HG03175 (cell line): ENCODE measurements around the gene ABCF3.
A peak's percentile ranks its signal among the peaks of the same experiment; 100 is the strongest.
"Not testable (repeated sequence)": the region's sequence is repeated elsewhere in the genome, so short reads cannot be mapped to it uniquely, and the experiment has no call there.

Experiments used
- ATAC-seq: cut with Tn5 transposase; IDR thresholded peaks from one replicate; pipeline ENCODE4 v1.9.1; 2021; ENCODE audit warnings: mild to moderate bottlenecking, moderate library complexity; ENCODE audit not compliant: unreplicated experiment

ABCF3 gene, protein sequence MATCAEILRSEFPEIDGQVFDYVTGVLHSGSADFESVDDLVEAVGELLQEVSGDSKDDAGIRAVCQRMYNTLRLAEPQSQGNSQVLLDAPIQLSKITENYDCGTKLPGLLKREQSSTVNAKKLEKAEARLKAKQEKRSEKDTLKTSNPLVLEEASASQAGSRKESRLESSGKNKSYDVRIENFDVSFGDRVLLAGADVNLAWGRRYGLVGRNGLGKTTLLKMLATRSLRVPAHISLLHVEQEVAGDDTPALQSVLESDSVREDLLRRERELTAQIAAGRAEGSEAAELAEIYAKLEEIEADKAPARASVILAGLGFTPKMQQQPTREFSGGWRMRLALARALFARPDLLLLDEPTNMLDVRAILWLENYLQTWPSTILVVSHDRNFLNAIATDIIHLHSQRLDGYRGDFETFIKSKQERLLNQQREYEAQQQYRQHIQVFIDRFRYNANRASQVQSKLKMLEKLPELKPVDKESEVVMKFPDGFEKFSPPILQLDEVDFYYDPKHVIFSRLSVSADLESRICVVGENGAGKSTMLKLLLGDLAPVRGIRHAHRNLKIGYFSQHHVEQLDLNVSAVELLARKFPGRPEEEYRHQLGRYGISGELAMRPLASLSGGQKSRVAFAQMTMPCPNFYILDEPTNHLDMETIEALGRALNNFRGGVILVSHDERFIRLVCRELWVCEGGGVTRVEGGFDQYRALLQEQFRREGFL

DNA sequence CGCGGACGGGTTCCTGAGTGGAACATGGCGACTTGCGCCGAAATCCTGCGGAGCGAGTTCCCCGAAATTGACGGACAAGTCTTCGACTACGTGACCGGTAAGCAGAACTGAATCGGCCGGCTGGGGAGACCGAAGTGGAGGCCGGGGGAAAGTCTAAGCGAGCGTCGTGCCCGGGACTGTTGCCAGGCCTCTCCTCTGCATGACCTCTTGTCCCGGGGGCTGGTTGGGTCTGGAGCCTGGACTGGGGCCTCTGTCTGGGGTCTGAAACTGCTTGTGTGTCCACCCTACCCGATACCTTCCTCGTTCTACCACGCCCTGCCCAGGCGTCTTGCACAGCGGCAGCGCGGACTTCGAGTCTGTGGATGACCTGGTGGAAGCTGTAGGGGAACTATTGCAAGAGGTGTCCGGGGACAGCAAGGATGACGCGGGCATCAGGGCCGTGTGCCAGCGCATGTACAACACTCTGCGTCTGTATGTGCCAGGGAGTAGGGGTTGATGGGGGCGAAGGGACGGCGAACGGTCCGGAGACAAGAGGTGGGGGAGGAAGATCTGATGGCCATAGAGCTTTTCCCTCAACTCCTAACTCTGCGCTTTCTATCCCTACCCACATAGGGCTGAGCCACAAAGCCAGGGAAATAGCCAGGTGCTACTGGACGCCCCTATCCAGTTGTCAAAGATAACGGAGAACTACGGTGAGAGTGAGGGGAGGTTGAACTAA is at the start of gene ABCF3:
Gene ABCF3, plus strand, starts transcription at position 16 of the 718 bp plus-strand sequence. Its CDS starts 9 bp downstream, at position 25.
- ATAC-seq: peak; percentile 34

- no peak for ATAC-seq
These were observed 45.6 kb upstream of the ABCF3 start for GRCh38 chr3:184140436-184140835.

- no peak for ATAC-seq
These were observed 43.8 kb upstream of the ABCF3 start for GRCh38 chr3:184142199-184142598.

GRCh38 chr3:184143327-184143726 is 42.7 kb upstream of the ABCF3 start:
- no peak for ATAC-seq

GRCh38 chr3:184144505-184144904 is 41.5 kb upstream of the ABCF3 start:
- no peak for ATAC-seq

DNA sequence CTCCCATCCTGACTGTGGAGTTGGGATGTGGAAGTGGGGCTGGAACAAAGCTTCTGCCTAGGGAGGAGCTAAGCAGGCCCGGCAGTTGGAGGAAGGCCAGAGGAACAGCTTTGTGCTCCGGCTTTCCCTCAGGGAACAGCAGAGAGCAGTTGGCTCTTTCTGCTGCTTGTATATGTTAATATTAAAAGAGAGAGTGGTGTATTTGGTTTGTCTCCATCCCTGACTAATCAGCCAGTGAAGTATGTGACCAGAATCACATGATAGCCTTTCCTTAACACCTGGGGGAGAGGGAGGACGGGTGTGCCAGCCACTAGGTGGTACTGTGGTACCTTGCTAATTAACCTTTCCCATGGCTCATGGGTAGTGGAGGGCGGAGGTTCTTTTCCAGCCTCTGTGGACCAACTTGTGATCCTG is 40.9 kb upstream of the ABCF3 start:
- no peak for ATAC-seq

DNA sequence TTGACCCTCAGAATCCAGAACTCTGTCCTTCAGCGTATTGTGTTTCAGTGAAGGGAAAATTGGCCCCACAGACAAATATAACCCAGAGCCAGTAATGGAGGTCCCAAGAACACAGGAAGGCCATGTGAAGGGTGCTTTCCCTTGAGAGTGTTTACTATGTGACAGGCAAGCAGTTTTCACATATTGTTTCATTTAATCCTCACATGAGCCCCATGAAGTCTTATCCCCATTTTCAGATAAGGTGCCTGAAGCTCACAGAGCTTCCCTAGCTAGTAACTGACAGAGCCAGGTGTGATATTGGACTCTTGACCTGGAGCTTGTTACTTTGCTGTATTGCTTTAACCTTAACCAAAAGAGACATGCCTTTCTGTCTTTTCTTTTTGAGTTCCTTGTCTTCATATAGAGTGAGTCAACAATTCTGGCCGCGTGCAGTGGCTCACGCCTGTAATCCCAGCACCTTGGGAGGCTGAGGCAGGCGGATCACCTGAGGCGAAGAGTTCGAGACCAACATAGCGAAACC is 40.2 kb upstream of the ABCF3 start:
- ATAC-seq: no peak

DNA sequence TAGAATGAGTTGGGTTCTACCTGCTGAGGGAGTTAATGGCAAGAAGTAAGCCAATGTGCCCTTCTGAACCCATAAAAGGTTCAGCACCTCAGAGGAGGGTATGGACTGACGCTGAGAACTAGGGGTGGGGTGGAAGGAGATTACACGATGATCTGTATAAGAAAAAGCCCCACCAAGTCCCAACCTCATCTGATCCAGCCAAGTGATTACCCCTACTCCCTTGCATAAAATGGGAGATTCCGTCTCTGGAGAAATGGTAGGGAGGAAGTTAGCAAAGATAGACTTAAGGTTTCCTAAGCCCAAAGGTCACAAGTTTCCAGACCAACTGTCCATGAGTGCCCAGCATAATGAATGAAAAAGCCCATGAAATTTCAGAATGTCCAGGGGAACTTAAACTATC is 37.9 kb upstream of the ABCF3 start:
- ATAC-seq: no peak

GRCh38 chr3:184149123-184149522 is 36.9 kb upstream of the ABCF3 start:
- no peak for ATAC-seq

- not testable (repeated sequence) for ATAC-seq
These were observed 36.2 kb upstream of the ABCF3 start for GRCh38 chr3:184149770-184150169.

- peak; percentile 73 for ATAC-seq
These were observed 30.9 kb upstream of the ABCF3 start, which contains the start of gene DVL3 for GRCh38 chr3:184154885-184155643. TSS of gene DVL3 (plus strand) at chr3:184155377. CDS start at chr3:184155636, 259 bp downstream.

DNA sequence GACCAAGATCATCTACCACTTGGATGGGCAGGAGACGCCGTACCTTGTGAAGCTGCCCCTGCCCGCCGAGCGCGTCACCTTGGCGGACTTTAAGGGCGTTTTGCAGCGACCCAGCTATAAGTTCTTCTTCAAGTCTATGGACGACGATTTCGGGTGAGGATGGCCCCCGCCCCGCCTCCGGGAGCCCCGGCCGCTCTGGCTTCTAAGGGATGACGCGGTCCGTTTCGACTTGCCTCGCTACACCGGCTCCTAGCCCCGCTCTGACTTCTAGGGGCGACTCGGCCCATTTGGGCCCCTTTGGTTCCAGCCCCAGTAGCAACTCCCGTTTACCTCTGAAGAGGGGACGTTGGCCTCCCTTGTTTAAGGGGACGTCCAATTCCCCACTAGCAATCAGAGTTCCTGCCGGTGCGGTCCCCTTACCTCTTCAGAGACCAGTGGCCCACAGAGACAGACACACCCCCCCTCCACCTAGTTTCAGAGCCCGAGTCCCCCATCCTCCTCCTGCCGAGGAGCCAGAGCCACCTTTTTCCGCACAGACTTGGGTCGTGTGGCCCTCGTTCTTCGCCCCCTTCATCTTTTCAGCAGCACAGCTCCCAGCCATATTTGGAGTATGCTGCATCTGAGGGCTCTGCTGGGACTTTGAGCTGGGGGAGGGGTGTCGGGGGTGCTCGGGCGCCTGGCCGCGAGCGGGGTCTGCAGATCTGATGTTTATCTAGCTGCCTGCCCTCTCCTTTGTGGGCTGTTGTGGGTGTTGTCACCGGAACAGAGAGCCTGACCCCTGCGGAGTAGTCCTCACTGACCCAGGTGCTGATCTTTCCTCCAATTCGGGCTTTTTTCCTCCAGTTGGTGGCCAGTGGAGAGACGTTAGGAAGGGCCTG is 30.1 kb upstream of the ABCF3 start:
- ATAC-seq: peak; percentile 36

- no peak for ATAC-seq
These were observed 29.5 kb upstream of the ABCF3 start for GRCh38 chr3:184156522-184156955.

DNA sequence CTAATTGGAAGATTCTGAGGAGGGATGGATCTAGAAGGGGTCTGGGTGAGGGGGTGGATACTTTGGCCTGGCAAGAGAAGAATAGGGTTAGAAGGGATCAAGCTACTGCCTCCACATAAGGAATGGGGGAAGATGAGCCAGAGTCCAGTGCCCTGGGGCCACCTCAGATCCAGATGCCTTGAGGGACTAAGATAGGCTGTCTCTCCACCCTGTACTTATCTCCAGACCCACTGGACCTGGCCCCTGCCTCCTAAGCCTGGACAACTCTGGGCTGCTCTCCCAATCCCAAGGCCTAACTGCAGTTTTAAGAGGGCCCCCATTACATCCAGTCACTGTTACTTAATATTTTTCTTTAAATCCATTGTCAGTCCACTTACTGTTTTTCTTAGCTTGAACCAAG is 28.8 kb upstream of the ABCF3 start:
- ATAC-seq: no peak

DNA sequence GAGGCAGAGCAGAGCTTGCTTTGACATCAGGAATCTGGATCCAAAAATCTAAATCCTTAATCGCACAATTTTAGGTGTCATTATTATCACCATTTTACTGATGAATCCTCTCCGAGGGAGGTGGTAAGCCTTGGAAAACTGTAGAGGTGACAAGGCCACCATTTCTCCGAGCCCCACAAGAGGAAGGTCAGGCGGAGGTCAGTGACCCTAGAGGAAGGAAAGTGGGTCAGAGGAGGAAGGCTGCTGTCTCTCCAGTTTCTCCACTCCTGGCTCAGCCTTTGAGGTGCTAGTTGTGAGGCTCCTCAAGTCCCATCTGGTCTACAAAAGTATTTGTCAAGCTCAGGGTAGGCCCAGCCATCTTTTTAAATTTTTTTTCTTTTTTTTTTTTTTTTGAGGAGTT is 27.6 kb upstream of the ABCF3 start:
- no peak for ATAC-seq

DNA sequence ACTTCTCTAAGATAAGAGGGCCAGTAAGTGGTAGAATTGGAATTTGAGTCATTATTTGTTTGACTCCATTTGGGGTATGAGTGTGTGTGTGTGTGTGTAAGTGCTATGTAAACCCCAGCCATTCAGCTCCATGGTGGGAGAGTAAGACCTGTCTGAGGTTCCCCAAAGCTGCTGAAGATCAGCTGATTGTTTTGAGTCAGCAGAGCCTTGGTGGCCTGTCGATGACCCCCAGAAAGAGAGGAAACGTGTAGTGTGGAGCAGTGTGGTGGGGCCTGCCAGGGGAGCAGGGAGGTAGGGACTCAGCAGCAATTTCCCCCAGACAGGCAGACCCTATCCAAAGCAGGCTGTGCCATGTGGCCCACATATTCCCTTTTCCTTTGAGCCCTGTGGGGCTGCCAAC is 25.5 kb upstream of the ABCF3 start:
- ATAC-seq: no peak

- not testable (repeated sequence) for ATAC-seq
These were observed 23.4 kb upstream of the ABCF3 start for GRCh38 chr3:184162571-184163070.

DNA sequence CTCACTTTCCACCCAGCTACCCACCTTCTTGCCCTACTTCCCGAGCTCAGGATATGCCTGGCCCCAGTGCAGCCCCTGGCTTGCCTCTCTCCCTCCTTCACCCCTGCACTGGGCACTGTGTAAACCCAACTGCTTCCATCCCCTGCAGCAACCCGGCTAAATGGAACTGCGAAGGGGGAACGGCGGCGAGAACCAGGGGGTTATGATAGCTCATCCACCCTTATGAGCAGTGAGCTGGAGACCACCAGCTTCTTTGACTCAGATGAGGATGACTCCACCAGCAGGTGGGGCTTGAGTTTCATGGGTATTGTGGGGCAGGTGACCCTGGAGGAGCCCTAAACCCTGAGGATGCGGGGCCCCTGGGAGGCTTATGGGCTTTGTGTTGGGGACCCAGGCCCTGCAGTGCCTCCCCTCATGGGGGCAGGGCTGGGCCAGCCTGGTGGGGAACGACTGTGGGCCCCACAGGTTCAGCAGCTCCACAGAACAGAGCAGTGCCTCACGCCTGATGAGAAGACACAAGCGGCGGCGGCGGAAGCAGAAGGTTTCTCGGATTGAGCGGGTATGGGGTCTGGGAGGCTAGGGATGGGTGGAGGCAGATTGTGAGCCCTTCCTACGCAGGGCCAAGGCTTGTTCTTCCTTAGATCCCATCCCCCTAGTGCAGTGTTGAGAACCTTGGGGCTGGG is 21.2 kb upstream of the ABCF3 start:
- no peak for ATAC-seq

GRCh38 chr3:184165543-184165942 is 20.5 kb upstream of the ABCF3 start:
- no peak for ATAC-seq
